ENCODE measurements around the gene OR4N2.

DNA sequence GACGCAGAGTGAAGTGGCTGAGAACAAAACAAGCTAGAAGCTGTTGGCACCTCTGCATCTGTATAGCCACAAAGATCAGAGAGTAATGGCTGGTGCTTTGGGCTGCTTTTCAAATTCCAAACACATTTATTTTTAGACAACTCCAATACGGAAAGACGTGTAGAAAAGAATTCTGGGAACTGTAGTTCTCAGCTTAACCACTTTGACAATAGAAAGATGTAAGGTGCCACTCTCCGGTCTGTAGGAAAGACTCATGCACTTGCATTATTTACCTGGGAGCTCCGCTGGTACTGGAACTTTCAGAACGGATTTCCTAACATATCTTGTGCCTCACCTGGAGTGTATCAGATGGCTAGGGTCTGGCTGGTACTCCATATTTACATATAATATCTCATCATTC lies 69.6 kb downstream of the OR4N2 start:
- no peak for TF ChIP-seq CTCF (conservative IDR thresholded peaks at IDR 0.05; ENCODE audit: low read depth, low read length)
- TF ChIP-seq EZH2phosphoT487 (IDR thresholded peaks at IDR 0.05; ENCODE audit: borderline replicate concordance, low read length): no peak

All from PC-3 (cell line).